Activated CD8-positive, alpha-beta T cell treated with anti-CD3 and anti-CD28 coated beads for 36 hours (primary cell): ENCODE measurements around the gene TMPRSS5. TPM values are rescaled to one million over a fixed set of nuclear protein-coding genes. Genes with fewer than 3 reads are reported as not detected.

Source experiments
- ATAC-seq: fragments of 200-7000 bp; cut with Tn5 transposase; one replicate; pipeline ENCODE4 v1.10.0; 2021; ENCODE audit warnings: mild to moderate bottlenecking, moderate library complexity
- CTCF ChIA-PET: fragments of 350-600 bp; sonication (Branson Sonifier 250); formaldehyde crosslinking; loops from one replicate; lab custom pipeline; 2021; ENCODE audit warnings: antibody characterized with exemption; lab: Charles Lee
- POLR2A ChIA-PET: fragments of 350-600 bp; sonication (Branson Sonifier 250); formaldehyde crosslinking; loops from one replicate; lab custom pipeline; 2021; ENCODE audit warnings: antibody characterized with exemption; lab: Charles Lee
- DNase-seq: peaks from one replicate; pipeline ENCODE4 v3.0.0-alpha.2; 2020
- H3K27ac Mint-ChIP-seq: one replicate; pipeline ENCODE4 v1.8.0; 2021; ENCODE audit warnings: mild to moderate bottlenecking, mixed read lengths
- H3K27me3 Mint-ChIP-seq: one replicate; pipeline ENCODE4 v1.8.0; 2021; ENCODE audit warnings: mixed read lengths
- H3K36me3 Mint-ChIP-seq: one replicate; pipeline ENCODE4 v1.8.0; 2021; ENCODE audit warnings: low read depth, mixed read lengths
- H3K4me1 Mint-ChIP-seq: one replicate; pipeline ENCODE4 v1.8.0; 2021; ENCODE audit warnings: low read depth, mixed read lengths
- H3K4me3 Mint-ChIP-seq: one replicate; pipeline ENCODE4 v1.8.0; 2021; ENCODE audit warnings: mild to moderate bottlenecking, moderate library complexity, mixed read lengths
- H3K9me3 Mint-ChIP-seq: one replicate; pipeline ENCODE4 v1.8.0; 2021; ENCODE audit warnings: mixed read lengths
- CTCF ChIP-seq: fragments of 200-600 bp; IDR thresholded peaks from one replicate; pipeline ENCODE4 v1.8.0; 2022; ENCODE audit warnings: antibody characterized with exemption, mild to moderate bottlenecking
- intact Hi-C: fragments of 100-400 bp; cut with micrococcal nuclease; formaldehyde crosslinking; loops from one replicate; pipeline ENCODE4 v1.10.0; 2022
- total RNA-seq, 2 experiments: library from RNA; stranded (reverse); gene quantifications; one replicate each; pipeline ENCODE4 v1.2.3, GENCODE V29; 2021

Gene TMPRSS5
- total RNA-seq, result 1 to 10 TPM in 1 of 2 experiments, under 1 TPM in 1; 0.85 to 1.0 TPM

- Mint-ChIP-seq H3K4me3 (no peak within 1 kb of the TSS), H3K4me1 (no peaks in the 10 kb centered on the region), H3K9me3 (peaks cover 15% of the 10 kb centered on the region), H3K36me3 (peaks cover 11% of the 10 kb centered on the region), H3K27me3 (no peaks in the 10 kb centered on the region), H3K27ac (no peak within 1 kb of the TSS)
- DNase-seq, result no peak
- POLR2A ChIA-PET, result no interaction called here
- ATAC-seq, result no peak
- TF ChIP-seq CTCF, result no peak
- CTCF ChIA-PET, result no interaction called here
- intact Hi-C loops, result no loop called here
Observed at GRCh38 chr11:113705871-113706655, at the start of gene TMPRSS5. TSS of gene TMPRSS5 (minus strand) at chr11:113706308. CDS start at chr11:113706224, 84 bp downstream.

GRCh38 chr11:113752932-113753331, 46.8 kb upstream of the TMPRSS5 start:
- POLR2A ChIA-PET, result no interaction called here
- CTCF ChIA-PET, result no interaction called here

GRCh38 chr11:113736323-113736722, 30.2 kb upstream of the TMPRSS5 start:
- peak; percentile 30 for ATAC-seq
- intact Hi-C loops, result no loop called here
- CTCF ChIA-PET, result no interaction called here

More at GRCh38 chr11:113752932-113753331, 46.8 kb upstream of the TMPRSS5 start:
- ATAC-seq (no peak), DNase-seq (no peak)
- Mint-ChIP-seq H3K27ac (no peak overlapping the region), H3K27me3 (no peaks in the 10 kb centered on the region), H3K4me1 (no peaks in the 10 kb centered on the region), H3K4me3 (no peak overlapping the region), H3K9me3 (no peaks in the 10 kb centered on the region), H3K36me3 (peaks cover 17% of the 10 kb centered on the region)
- no peak for TF ChIP-seq CTCF
- intact Hi-C loops, result no loop called here

GRCh38 chr11:113732092-113732491, 26.0 kb upstream of the TMPRSS5 start:
- ATAC-seq (no peak), DNase-seq (no peak)
- POLR2A ChIA-PET, result no interaction called here
- intact Hi-C loops, result no loop called here
- Mint-ChIP-seq H3K4me3 (no peak overlapping the region), H3K27ac (no peak overlapping the region), H3K9me3 (no peaks in the 10 kb centered on the region), H3K27me3 (no peaks in the 10 kb centered on the region), H3K36me3 (peaks cover 24% of the 10 kb centered on the region), H3K4me1 (peaks cover 7% of the 10 kb centered on the region)
- CTCF ChIA-PET, result interaction anchor here (0.8 to 1.2 kb wide), 3 partner anchors 9 to 290 kb away, joined by 3 read pairs; partner anchors contain the start of gene ZW10
- TF ChIP-seq CTCF, result no peak

More at GRCh38 chr11:113736323-113736722, 30.2 kb upstream of the TMPRSS5 start:
- H3K4me3 Mint-ChIP-seq, result no peak overlapping the region
- TF ChIP-seq CTCF, result no peak
- POLR2A ChIA-PET, result no interaction called here
- H3K36me3 Mint-ChIP-seq, result peaks cover 44% of the 10 kb centered on the region
- peaks cover 9% of the 10 kb centered on the region for H3K4me1 Mint-ChIP-seq
- no peaks in the 10 kb centered on the region for H3K27me3 Mint-ChIP-seq
- H3K9me3 Mint-ChIP-seq, result no peaks in the 10 kb centered on the region
- peak overlapping the region; percentile 57 for H3K27ac Mint-ChIP-seq
- no peak for DNase-seq
